ENCODE data around the gene DST.

- TF ChIP-seq HDAC6 (IDR thresholded peaks at IDR 0.05; ENCODE audit: low read depth, low read length) (no peak), FOSL1 (IDR thresholded peaks at IDR 0.05; ENCODE audit: insufficient read depth, low read depth, low read length) (no peak), CTCF (IDR thresholded peaks at IDR 0.05; ENCODE audit: control extremely low read depth in 1 of 3, insufficient read depth in 1 of 3, low read depth in 1 of 3, low read length in 3 of 3) (no peak), RNF2 (IDR thresholded peaks at IDR 0.05; ENCODE audit: borderline replicate concordance, low read depth, low read length, missing control alignments, poor library complexity, severe bottlenecking) (no peak), POLR2A (IDR thresholded peaks at IDR 0.05; ENCODE audit: control extremely low read depth in 1 of 2, low read depth in 2 of 2, low read length in 2 of 2) (no peak), SRF (IDR thresholded peaks at IDR 0.05; ENCODE audit: low read depth, low read length) (no peak), MAFK (IDR thresholded peaks at IDR 0.05; ENCODE audit: low read depth, low read length) (no peak), SIX5 (IDR thresholded peaks at IDR 0.05; ENCODE audit: low read depth, low read length) (no peak), TBP (IDR thresholded peaks at IDR 0.05; ENCODE audit: low read depth, low read length) (no peak), CHD2 (IDR thresholded peaks at IDR 0.05; ENCODE audit: low read length) (no peak), RAD21 (IDR thresholded peaks at IDR 0.05 in 1 of 2, conservative IDR thresholded peaks at IDR 0.05 in 1 of 2; ENCODE audit: low read depth in 2 of 2, low read length in 2 of 2) (no peak), CHD1 (IDR thresholded peaks at IDR 0.05; ENCODE audit: low read depth, low read length) (no peak), TAF7 (optimal IDR thresholded peaks at IDR 0.05; ENCODE audit: borderline replicate concordance, low read depth, low read length) (no peak)
These were observed 25.7 kb downstream of the DST start for GRCh38 chr6:56616967-56617366.
